K562 (cell line): ENCODE data around the gene C17orf50. TPM values are rescaled to one million over a fixed set of nuclear protein-coding genes. Genes with fewer than 3 reads are reported as not detected.

Source experiments
- ATAC-seq: fragments of 200-7000 bp; cut with Tn5 transposase; 3 replicates; pipeline ENCODE4 v1.9.1; 2020; ENCODE audit warnings: moderate library complexity
- BruUV-seq: library from RNA; stranded (reverse); fragments of 400-500 nt; replicated peaks from 2 replicates; lab custom pipeline; 2021; lab: Mats Ljungman, UMichigan
- CTCF ChIA-PET: fragments of 300-600 bp; formaldehyde crosslinking; extraction: SDS; loops from one replicate; lab custom pipeline; 2021; ENCODE audit warnings: low intra/inter-chr PET ratio; lab: Yijun Ruan, JAX
- POLR2A ChIA-PET: fragments of 300-600, 350-650 bp; sonication (Branson Sonifier 250); formaldehyde crosslinking; extraction: SDS; loops from one replicate; lab custom pipeline; 2021; ENCODE audit warnings: antibody characterized with exemption, inconsistent platforms; lab: Yijun Ruan, JAX
- DNase-seq, 4 experiments: peaks; one replicate each; pipeline versions ENCODE4 v3.0.0 to v3.0.0-alpha.2; 2011 to 2018; ENCODE audit warnings: low spot score in 3 of 4, mixed read lengths in 3 of 4; ENCODE audit errors: extremely low read depth in 1 of 4
- FAIRE-seq: peaks from 2 replicates; lab custom pipeline; 2011; peaks lifted over from hg19 to GRCh38; lab: Jason Lieb, UNC
- H2AFZ ChIP-seq: 2 replicates; pipeline ENCODE4 v1.6.0; 2011; ENCODE audit warnings: low read depth, low read length, control low read depth, inconsistent platforms
- H3K27ac ChIP-seq: fragments of 200-600 bp; 3 replicates; pipeline ENCODE4 v1.8.0; 2011; ENCODE audit warnings: low read depth, mild to moderate bottlenecking, control low read depth, inconsistent platforms, low read length, moderate library complexity, mixed read lengths; ENCODE audit errors: extremely low read depth
- H3K27me3 ChIP-seq, 2 experiments: fragments of 300-600 bp in 1 of 2; 2 replicates in 1 of 2; 3 replicates in 1 of 2; pipeline versions ENCODE4 v1.6.0 to v1.8.0; 2011; ENCODE audit warnings: inconsistent platforms in 2 of 2, low read length in 2 of 2, mild to moderate bottlenecking in 1 of 2, mixed read lengths in 1 of 2, moderate library complexity in 1 of 2; ENCODE audit not compliant: control insufficient read depth in 2 of 2, insufficient read depth in 2 of 2
- H3K36me3 ChIP-seq: fragments of 300-600 bp; 3 replicates; pipeline ENCODE4 v1.8.0; 2011; ENCODE audit warnings: mild to moderate bottlenecking, low read length, inconsistent platforms; ENCODE audit not compliant: control insufficient read depth, insufficient read depth
- H3K4me1 ChIP-seq, 2 experiments: fragments of 200-600 bp in 1 of 2; replicated peaks in 1 of 2; 2 replicates in 1 of 2; 3 replicates in 1 of 2; pipeline versions ENCODE4 v1.5.1 to v1.8.0; 2011; ENCODE audit warnings: inconsistent platforms in 2 of 2, low read length in 2 of 2, mild to moderate bottlenecking in 1 of 2, mixed read lengths in 1 of 2, moderate library complexity in 1 of 2; ENCODE audit not compliant: control insufficient read depth in 2 of 2, insufficient read depth in 2 of 2
- H3K4me2 ChIP-seq: 2 replicates; pipeline ENCODE4 v1.6.1; 2011; ENCODE audit warnings: low read length, control low read depth, inconsistent platforms, mixed read lengths; ENCODE audit not compliant: insufficient read depth
- H3K4me3 ChIP-seq: fragments of 200-600 bp; sonication (generic), shearing (Covaris generic); 2 replicates; pipeline ENCODE4 v1.5.1; 2016; ENCODE audit warnings: control low read depth, inconsistent platforms
- H3K79me2 ChIP-seq: fragments of 200-600 bp; 3 replicates; pipeline ENCODE4 v1.8.0; 2011; ENCODE audit warnings: low read length, inconsistent platforms; ENCODE audit not compliant: control insufficient read depth, insufficient read depth
- H3K9ac ChIP-seq, 2 experiments: 2 replicates each; pipeline versions ENCODE4 v1.6.0 to v1.6.1; 2011; ENCODE audit warnings: low read depth in 2 of 2, low read length in 2 of 2, control low read depth in 1 of 2, inconsistent platforms in 1 of 2, mild to moderate bottlenecking in 1 of 2, mixed read lengths in 1 of 2; ENCODE audit not compliant: insufficient read depth in 1 of 2
- H3K9me1 ChIP-seq: one replicate; pipeline ENCODE4 v1.6.0; 2011; ENCODE audit warnings: inconsistent platforms, mild to moderate bottlenecking, low read length, moderate library complexity; ENCODE audit not compliant: control insufficient read depth, insufficient read depth
- H3K9me3 ChIP-seq: replicated peaks from 2 replicates; pipeline ENCODE4 v1.5.1; 2011; ENCODE audit warnings: low read depth, low read length, inconsistent platforms; ENCODE audit not compliant: control insufficient read depth, insufficient read depth
- H4K20me1 ChIP-seq: replicated peaks from 2 replicates; pipeline ENCODE4 v1.6.1; 2011; ENCODE audit warnings: low read length, inconsistent platforms, mixed read lengths; ENCODE audit not compliant: control insufficient read depth, insufficient read depth
- BCL6 ChIP-seq: fragments of 250-450 bp; sonication (Bioruptor Pico); IDR thresholded peaks from 2 replicates; pipeline ENCODE4 v1.4.0; 2020
- BMI1 ChIP-seq: fragments of 150-350 bp; IDR thresholded peaks from 2 replicates; pipeline ENCODE4 v1.6.1; 2014; ENCODE audit warnings: low read length
- DNMT1 ChIP-seq: fragments of 450-650 bp; IDR thresholded peaks from 2 replicates; pipeline ENCODE4 v1.6.1; 2016; ENCODE audit warnings: antibody characterized with exemption, mild to moderate bottlenecking
- ESRRA ChIP-seq: fragments of 450-650 bp; IDR thresholded peaks from 2 replicates; pipeline ENCODE4 v1.6.1; 2014; ENCODE audit warnings: low read depth, mild to moderate bottlenecking, moderate library complexity, borderline replicate concordance
- EZH2 ChIP-seq: IDR thresholded peaks from 2 replicates; pipeline ENCODE4 v1.6.1; 2012; ENCODE audit warnings: low read depth, mild to moderate bottlenecking, inconsistent platforms, low read length, borderline replicate concordance
- GABPA ChIP-seq: fragments of 200-800 bp; sonication (Bioruptor generic); conservative IDR thresholded peaks from 2 replicates; pipeline ENCODE4 v1.6.1; 2016; ENCODE audit warnings: low read depth, missing genetic modification characterization, missing compliant biosample characterization
- HLTF ChIP-seq: fragments of 450-650 bp; IDR thresholded peaks from 2 replicates; pipeline ENCODE4 v1.6.1; 2016
- IRF2 ChIP-seq: sonication (generic); formaldehyde crosslinking; IDR thresholded peaks from 2 replicates; pipeline ENCODE4 v1.8.1; 2022; ENCODE audit warnings: mild to moderate bottlenecking, missing genetic modification reagents
- MAFK ChIP-seq: IDR thresholded peaks from 2 replicates; pipeline ENCODE4 v1.6.1; 2011; ENCODE audit warnings: low read length, improper control_type of control experiment
- MXD1 ChIP-seq: fragments of 250-450 bp; sonication (Bioruptor Pico); IDR thresholded peaks from 2 replicates; pipeline ENCODE4 v1.8.0; 2021; ENCODE audit warnings: borderline replicate concordance, mild to moderate bottlenecking, moderate library complexity; ENCODE audit not compliant: poor library complexity, severe bottlenecking
- NR2C1 ChIP-seq, 2 experiments: fragments of 450-650 bp; IDR thresholded peaks; 2 replicates each; pipeline ENCODE4 v1.6.1; 2017; ENCODE audit warnings: mild to moderate bottlenecking in 2 of 2, antibody characterized with exemption in 1 of 2, inconsistent platforms in 1 of 2, missing compliant biosample characterization in 1 of 2, missing genetic modification characterization in 1 of 2
- NR3C1 ChIP-seq: sonication (generic); formaldehyde crosslinking; IDR thresholded peaks from 2 replicates; pipeline ENCODE4 v1.8.1; 2022; ENCODE audit warnings: missing genetic modification reagents
- PHF21A ChIP-seq: fragments of 450-650 bp; IDR thresholded peaks from 2 replicates; pipeline ENCODE4 v1.6.1; 2017; ENCODE audit warnings: low read depth, borderline replicate concordance
- PHTF2 ChIP-seq: fragments of 250-450 bp; sonication (Bioruptor Pico); IDR thresholded peaks from 2 replicates; pipeline ENCODE4 v1.5.0; 2021; ENCODE audit warnings: mild to moderate bottlenecking
- PRPF4 ChIP-seq: fragments of 200-400 bp; formaldehyde crosslinking; IDR thresholded peaks from one replicate; pipeline ENCODE4 v1.6.1; 2017; ENCODE audit warnings: low read length, low read depth, mild to moderate bottlenecking; ENCODE audit not compliant: insufficient read depth, poor library complexity, severe bottlenecking
- STAT5A ChIP-seq: IDR thresholded peaks from 2 replicates; pipeline ENCODE4 v1.6.1; 2012; ENCODE audit warnings: low read length, inconsistent platforms, borderline replicate concordance
- XRCC3 ChIP-seq: fragments of 450-650 bp; IDR thresholded peaks from 2 replicates; pipeline ENCODE4 v1.6.1; 2017; ENCODE audit warnings: mild to moderate bottlenecking, moderate library complexity
- ZC3H4 ChIP-seq: sonication (generic); formaldehyde crosslinking; IDR thresholded peaks from 2 replicates; pipeline ENCODE4 v1.9.0; 2021; ENCODE audit warnings: missing genetic modification reagents, borderline replicate concordance
- ZNF133 ChIP-seq: fragments of 250-450 bp; sonication (Bioruptor Pico); IDR thresholded peaks from 2 replicates; pipeline ENCODE4 v1.4.0; 2020; ENCODE audit warnings: mild to moderate bottlenecking
- WGBS: fragments of 100-300 bp; shearing (Covaris generic); methylation state at CpG from one replicate; pipeline ENCODE4 v1.1.6; 2016; ENCODE audit warnings: low coverage, mixed read lengths; ENCODE audit not compliant: insufficient coverage; ENCODE audit errors: missing lambda C conversion rate; 5-methylcytosine and 5-hydroxymethylcytosine counted together
- in situ Hi-C: fragments of 300-500 bp; cut with MboI; formaldehyde crosslinking; loops from 4 replicates; pipeline ENCODE4 v1.15.0; 2018; ENCODE audit warnings: inconsistent platforms, mixed read lengths
- intact Hi-C: fragments of 100-400 bp; cut with micrococcal nuclease; formaldehyde crosslinking; loops from 2 replicates; pipeline ENCODE4 v1.14.2; 2022
- polyA plus RNA-seq, 8 experiments: library from polyadenylated mRNA; depleted of rRNA in 4 of 8; stranded (reverse) in 5 of 8; unstranded in 3 of 8; fragments of >200 nt; fragmentation: Nextera tagmentation in 2 of 8; fragmentation: Illumina TruSeq in 1 of 8; extraction: Ambion mirVana in 2 of 8; extraction: Trizol in 1 of 8; gene quantifications; 2 replicates each; pipeline versions ENCODE4 v1.2.1 to v1.2.3, GENCODE V29; 2011 to 2014; ENCODE audit warnings: inconsistent platforms in 1 of 8, missing spikeins in 1 of 8
- total RNA-seq, 7 experiments: library from RNA; depleted of rRNA in 6 of 7; stranded (reverse); fragments of >200 nt in 6 of 7; fragmentation: Illumina TruSeq in 2 of 7; extraction: Trizol in 2 of 7; gene quantifications; 2 replicates each; pipeline versions ENCODE4 v1.2.1 to v1.2.3, GENCODE V29; 2011 to 2021; ENCODE audit warnings: low replicate concordance in 1 of 7

The C17orf50 gene
- total and polyA plus RNA-seq, 9 of the 15 experiments (the other 6 are each of a cell fraction or from before 2014, with no cell fraction given): not detected

- ChIA-PET POLR2A (interaction anchor here (0.6 to 2.0 kb wide), 2 partner anchors 12 to 357 kb away, joined by 3 to 13 read pairs; partner anchors contain the start of gene TAF15), CTCF (no interaction called here)
- H3K79me2 ChIP-seq: no peaks in the 10 kb centered on the region
- no peaks in the 10 kb centered on the region for H3K9me3 ChIP-seq
- FAIRE-seq (no peak), DNase-seq (no peak), ATAC-seq (no peak)
- H3K27me3 ChIP-seq: peaks cover 40 to 63% of the 10 kb centered on the region in 2 experiments
- H3K4me2 ChIP-seq: no peak overlapping the region
- no peaks in the 10 kb centered on the region for H3K9me1 ChIP-seq
- intact Hi-C loops: no loop called here
- H3K36me3 ChIP-seq: no peaks in the 10 kb centered on the region
- H2AFZ ChIP-seq: no peak overlapping the region
- 0% methylated on average over 4 of the region's 4 CpGs for WGBS
- H3K27ac ChIP-seq: no peak overlapping the region
- no peak overlapping the region for H3K4me3 ChIP-seq
- TF ChIP-seq PHTF2: no peak
- no peak for TF ChIP-seq ZC3H4 (CRISPR knock-in tag)
- H4K20me1 ChIP-seq: peaks cover 4% of the 10 kb centered on the region; the same call in 1 of the 2 replicates
- no peak overlapping the region for H3K9ac ChIP-seq
- no TSS peak for BruUV-seq
- in situ Hi-C loops: no loop called here
- peaks cover 3 to 14% of the 10 kb centered on the region in 2 experiments for H3K4me1 ChIP-seq
Measured at GRCh38 chr17:35797370-35797769, 36.7 kb downstream of the C17orf50 start.

GRCh38 chr17:35797918-35798317, 37.2 kb downstream of the C17orf50 start:
- Histone ChIP-seq H3K9ac (no peak overlapping the region), H3K4me1 (peaks cover 3 to 14% of the 10 kb centered on the region in 2 experiments), H3K36me3 (no peaks in the 10 kb centered on the region), H3K79me2 (no peaks in the 10 kb centered on the region), H3K27me3 (peaks cover 36 to 58% of the 10 kb centered on the region in 2 experiments), H4K20me1 (peaks cover 4% of the 10 kb centered on the region; the same call in 1 of the 2 replicates), H3K4me3 (no peak overlapping the region), H3K9me3 (no peaks in the 10 kb centered on the region), H3K4me2 (no peak overlapping the region), H3K27ac (no peak overlapping the region), H2AFZ (no peak overlapping the region), H3K9me1 (no peaks in the 10 kb centered on the region)
- DNase-seq (no peak), FAIRE-seq (no peak), ATAC-seq (no peak)
- 0% methylated on average over 5 of the region's 5 CpGs for WGBS
- in situ Hi-C loops (no loop called here), intact Hi-C loops (no loop called here)
- CTCF ChIA-PET: no interaction called here
- POLR2A ChIA-PET: interaction anchor here (0.6 kb wide), 1 partner anchor 357 kb away, joined by 3 read pairs; no protein-coding TSS in a partner anchor
- BruUV-seq: no TSS peak
- TF ChIP-seq GABPA (tag): no peak
- no peak for TF ChIP-seq EZH2
- no peak for TF ChIP-seq DNMT1
- no peak for TF ChIP-seq XRCC3
- no peak for TF ChIP-seq ZNF133 (CRISPR knock-in tag)
- TF ChIP-seq NR2C1 (IDR thresholded peaks at IDR 0.05): no peak
- no peak for TF ChIP-seq NR2C1 (tag; IDR thresholded peaks at IDR 0.05)
- no peak for TF ChIP-seq BMI1
- no peak for TF ChIP-seq PHF21A
- TF ChIP-seq PRPF4: no peak
- TF ChIP-seq HLTF: no peak
- no peak for TF ChIP-seq BCL6 (CRISPR knock-in tag)
- no peak for TF ChIP-seq STAT5A
- no peak for TF ChIP-seq IRF2 (CRISPR knock-in tag)
- TF ChIP-seq MAFK: no peak
- no peak for TF ChIP-seq MXD1 (CRISPR knock-in tag)
- no peak for TF ChIP-seq ESRRA
- TF ChIP-seq NR3C1 (CRISPR knock-in tag): no peak
